ENCODE results near the gene FMN2. TPM values are rescaled to one million over a fixed set of nuclear protein-coding genes. Genes with fewer than 3 reads are reported as not detected.

FMN2 gene
- 10.5 TPM for polyA plus RNA-seq (2012; ENCODE audit: insufficient read length, low read depth)

DNA sequence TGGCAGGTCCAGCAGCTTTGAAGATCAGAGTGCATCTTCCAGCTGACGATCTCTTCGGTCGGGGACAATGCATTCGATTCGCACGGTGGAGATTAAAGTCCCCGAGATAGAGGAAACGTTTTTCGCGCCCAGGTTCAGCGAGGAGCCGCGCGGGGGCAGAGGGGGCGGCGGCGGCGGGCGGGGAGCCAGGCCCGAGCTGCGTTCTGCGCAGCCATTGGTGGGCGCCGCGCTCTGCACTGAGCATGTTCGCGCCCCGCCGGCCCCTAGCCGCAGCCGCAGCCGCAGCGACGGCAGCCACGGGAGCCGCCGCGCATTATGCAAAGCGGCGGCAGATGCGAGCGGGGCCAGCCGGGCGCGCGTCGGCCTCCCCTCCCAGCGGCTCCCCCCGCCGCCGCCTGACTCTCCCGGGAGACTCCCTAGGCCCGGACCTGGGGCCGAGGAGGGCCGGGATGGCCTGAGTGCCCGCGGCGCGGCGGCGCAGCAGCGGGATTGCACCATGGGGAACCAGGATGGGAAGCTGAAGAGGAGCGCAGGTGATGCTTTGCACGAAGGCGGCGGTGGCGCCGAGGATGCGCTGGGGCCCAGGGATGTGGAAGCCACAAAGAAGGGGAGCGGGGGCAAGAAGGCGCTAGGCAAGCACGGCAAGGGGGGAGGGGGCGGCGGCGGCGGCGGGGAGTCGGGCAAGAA, at the start of gene FMN2:
Gene FMN2 (plus strand): TSS at position 270 of the 687 bp plus-strand sequence. CDS start 227 bp downstream, at position 497.
- TF ChIP-seq TAF1 (IDR thresholded peaks at IDR 0.05; ENCODE audit: borderline replicate concordance, insufficient read depth, low read length) (no peak), POLR2AphosphoS5 (IDR thresholded peaks at IDR 0.05; ENCODE audit: low read depth, low read length) (no peak)

DNA sequence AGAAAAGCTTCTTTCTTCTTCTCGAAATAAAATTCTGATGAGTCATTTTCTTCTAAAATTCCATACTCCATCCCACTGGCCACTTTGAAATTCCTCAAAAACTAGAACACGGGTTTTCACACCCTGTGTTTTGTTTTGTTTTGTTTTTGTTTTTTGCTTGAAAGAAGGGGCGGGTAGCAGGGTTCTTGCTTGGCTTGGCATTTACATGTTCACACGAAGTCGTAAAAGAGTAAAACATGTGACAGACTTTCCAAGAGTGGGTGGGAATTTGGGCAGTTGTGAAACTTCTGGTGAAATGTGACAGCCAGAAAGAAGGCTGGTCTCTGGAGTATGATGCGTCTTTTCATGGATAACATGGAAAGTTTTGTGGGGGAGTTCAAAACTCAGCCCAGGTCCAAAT, 47.1 kb upstream of the FMN2 start:
- TF ChIP-seq FOXP2 (optimal IDR thresholded peaks at IDR 0.05; ENCODE audit: borderline replicate concordance, extremely low read depth, extremely low read length, insufficient read depth), result no peak
- TF ChIP-seq POLR2AphosphoS5 (IDR thresholded peaks at IDR 0.05; ENCODE audit: low read depth, low read length), result no peak
- no peak for TF ChIP-seq TAF1 (IDR thresholded peaks at IDR 0.05; ENCODE audit: borderline replicate concordance, insufficient read depth, low read length)
- TF ChIP-seq, protein P1, sequence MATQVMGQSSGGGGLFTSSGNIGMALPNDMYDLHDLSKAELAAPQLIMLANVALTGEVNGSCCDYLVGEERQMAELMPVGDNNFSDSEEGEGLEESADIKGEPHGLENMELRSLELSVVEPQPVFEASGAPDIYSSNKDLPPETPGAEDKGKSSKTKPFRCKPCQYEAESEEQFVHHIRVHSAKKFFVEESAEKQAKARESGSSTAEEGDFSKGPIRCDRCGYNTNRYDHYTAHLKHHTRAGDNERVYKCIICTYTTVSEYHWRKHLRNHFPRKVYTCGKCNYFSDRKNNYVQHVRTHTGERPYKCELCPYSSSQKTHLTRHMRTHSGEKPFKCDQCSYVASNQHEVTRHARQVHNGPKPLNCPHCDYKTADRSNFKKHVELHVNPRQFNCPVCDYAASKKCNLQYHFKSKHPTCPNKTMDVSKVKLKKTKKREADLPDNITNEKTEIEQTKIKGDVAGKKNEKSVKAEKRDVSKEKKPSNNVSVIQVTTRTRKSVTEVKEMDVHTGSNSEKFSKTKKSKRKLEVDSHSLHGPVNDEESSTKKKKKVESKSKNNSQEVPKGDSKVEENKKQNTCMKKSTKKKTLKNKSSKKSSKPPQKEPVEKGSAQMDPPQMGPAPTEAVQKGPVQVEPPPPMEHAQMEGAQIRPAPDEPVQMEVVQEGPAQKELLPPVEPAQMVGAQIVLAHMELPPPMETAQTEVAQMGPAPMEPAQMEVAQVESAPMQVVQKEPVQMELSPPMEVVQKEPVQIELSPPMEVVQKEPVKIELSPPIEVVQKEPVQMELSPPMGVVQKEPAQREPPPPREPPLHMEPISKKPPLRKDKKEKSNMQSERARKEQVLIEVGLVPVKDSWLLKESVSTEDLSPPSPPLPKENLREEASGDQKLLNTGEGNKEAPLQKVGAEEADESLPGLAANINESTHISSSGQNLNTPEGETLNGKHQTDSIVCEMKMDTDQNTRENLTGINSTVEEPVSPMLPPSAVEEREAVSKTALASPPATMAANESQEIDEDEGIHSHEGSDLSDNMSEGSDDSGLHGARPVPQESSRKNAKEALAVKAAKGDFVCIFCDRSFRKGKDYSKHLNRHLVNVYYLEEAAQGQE (IDR thresholded peaks at IDR 0.05; ENCODE audit: insufficient read depth in 1 of 2, low read depth in 2 of 2, low read length in 2 of 2), result no peak
- TF ChIP-seq SIN3A (IDR thresholded peaks at IDR 0.05; ENCODE audit: borderline replicate concordance, insufficient read depth, low read length), result no peak

DNA sequence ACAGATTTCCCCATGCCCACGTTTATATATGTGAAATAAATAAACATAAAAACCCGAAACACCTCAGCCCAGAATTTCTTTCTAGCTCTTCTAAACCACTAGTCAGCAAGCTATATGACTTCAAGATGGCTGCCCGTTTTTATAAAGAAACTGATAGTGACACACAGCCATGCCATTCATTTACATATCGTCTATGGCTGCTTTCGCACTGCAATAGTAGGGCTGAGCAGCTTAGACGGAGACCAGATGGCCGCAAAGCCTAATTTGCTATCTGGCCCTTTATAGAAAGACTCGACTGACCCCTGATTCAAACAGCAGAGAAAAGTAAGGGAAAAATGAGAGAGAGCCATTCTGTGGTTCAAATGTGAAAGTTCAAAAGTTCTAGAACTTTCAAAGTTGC, 45.7 kb upstream of the FMN2 start:
- no peak for TF ChIP-seq SIN3A (IDR thresholded peaks at IDR 0.05; ENCODE audit: borderline replicate concordance, insufficient read depth, low read length)
- no peak for TF ChIP-seq TAF1 (IDR thresholded peaks at IDR 0.05; ENCODE audit: borderline replicate concordance, insufficient read depth, low read length)
- TF ChIP-seq, protein P1 (IDR thresholded peaks at IDR 0.05; ENCODE audit: insufficient read depth in 1 of 2, low read depth in 2 of 2, low read length in 2 of 2), result no peak
- no peak for TF ChIP-seq FOXP2 (optimal IDR thresholded peaks at IDR 0.05; ENCODE audit: borderline replicate concordance, extremely low read depth, extremely low read length, insufficient read depth)
- no peak for TF ChIP-seq POLR2AphosphoS5 (IDR thresholded peaks at IDR 0.05; ENCODE audit: low read depth, low read length)

DNA sequence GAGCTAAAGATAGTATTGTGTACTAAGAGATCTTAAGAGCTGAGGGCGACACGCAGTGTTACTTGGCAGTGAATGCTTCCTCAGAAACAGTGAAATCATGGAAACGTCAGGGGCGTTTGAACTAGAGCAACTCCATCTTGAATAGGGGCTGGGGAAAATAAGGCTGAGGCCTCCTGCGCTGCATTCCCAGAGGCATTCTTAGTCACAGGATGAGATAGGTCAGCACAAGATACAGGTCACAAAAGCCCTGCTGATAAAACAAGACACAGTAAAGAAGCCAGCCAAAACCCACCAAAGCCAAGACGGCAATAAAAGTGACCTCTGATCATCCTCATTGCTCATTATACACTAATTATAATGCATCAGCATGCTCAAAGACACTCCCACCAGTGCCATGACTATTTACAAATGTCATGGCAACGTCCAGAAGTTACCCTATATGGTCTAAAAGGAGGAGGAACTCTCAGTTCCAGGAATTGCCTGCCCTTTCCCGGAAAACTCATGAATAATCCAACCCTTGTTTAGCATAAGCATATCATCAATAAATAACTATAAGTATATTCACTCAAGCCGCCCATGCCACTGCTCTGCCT, 37.5 kb upstream of the FMN2 start:
- TF ChIP-seq SIN3A (IDR thresholded peaks at IDR 0.05; ENCODE audit: borderline replicate concordance, insufficient read depth, low read length), result no peak
- TF ChIP-seq, protein P1 (IDR thresholded peaks at IDR 0.05; ENCODE audit: insufficient read depth in 1 of 2, low read depth in 2 of 2, low read length in 2 of 2), result no peak
- no peak for TF ChIP-seq FOXP2 (optimal IDR thresholded peaks at IDR 0.05; ENCODE audit: borderline replicate concordance, extremely low read depth, extremely low read length, insufficient read depth)
- TF ChIP-seq POLR2AphosphoS5 (IDR thresholded peaks at IDR 0.05; ENCODE audit: low read depth, low read length), result no peak
- no peak for TF ChIP-seq TAF1 (IDR thresholded peaks at IDR 0.05; ENCODE audit: borderline replicate concordance, insufficient read depth, low read length)

DNA sequence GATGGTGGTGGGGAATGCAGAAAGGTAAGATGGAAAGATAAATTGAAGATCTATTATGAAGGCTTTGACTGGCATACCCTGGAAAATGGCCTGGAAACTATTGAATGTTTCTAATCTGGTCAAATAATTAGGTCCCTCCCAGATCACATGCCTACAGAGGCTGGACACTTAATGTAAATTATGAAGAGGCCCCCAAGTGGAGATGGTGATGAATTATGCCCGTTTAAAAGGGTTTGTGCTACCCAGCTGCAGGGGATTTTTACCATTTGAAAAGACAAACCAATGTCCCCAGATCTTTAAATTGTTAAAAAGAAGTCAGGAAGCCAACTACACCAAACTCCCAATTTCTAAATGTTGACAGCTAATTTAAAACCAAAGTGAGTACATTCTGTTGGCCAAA, 35.7 kb upstream of the FMN2 start:
- TF ChIP-seq SIN3A (IDR thresholded peaks at IDR 0.05; ENCODE audit: borderline replicate concordance, insufficient read depth, low read length) (no peak), POLR2AphosphoS5 (IDR thresholded peaks at IDR 0.05; ENCODE audit: low read depth, low read length) (no peak), FOXP2 (optimal IDR thresholded peaks at IDR 0.05; ENCODE audit: borderline replicate concordance, extremely low read depth, extremely low read length, insufficient read depth) (no peak), TAF1 (IDR thresholded peaks at IDR 0.05; ENCODE audit: borderline replicate concordance, insufficient read depth, low read length) (no peak)
- TF ChIP-seq, protein P1 (IDR thresholded peaks at IDR 0.05; ENCODE audit: insufficient read depth in 1 of 2, low read depth in 2 of 2, low read length in 2 of 2), result no peak

Measured in PFSK-1 (cell line).